HG03097 (cell line): Measurements from ENCODE around the gene TUB.

Source experiments
- ATAC-seq: cut with Tn5 transposase; IDR thresholded peaks from one replicate; pipeline ENCODE4 v1.9.1; 2021; ENCODE audit not compliant: unreplicated experiment, low FRiP score

TUB gene

DNA sequence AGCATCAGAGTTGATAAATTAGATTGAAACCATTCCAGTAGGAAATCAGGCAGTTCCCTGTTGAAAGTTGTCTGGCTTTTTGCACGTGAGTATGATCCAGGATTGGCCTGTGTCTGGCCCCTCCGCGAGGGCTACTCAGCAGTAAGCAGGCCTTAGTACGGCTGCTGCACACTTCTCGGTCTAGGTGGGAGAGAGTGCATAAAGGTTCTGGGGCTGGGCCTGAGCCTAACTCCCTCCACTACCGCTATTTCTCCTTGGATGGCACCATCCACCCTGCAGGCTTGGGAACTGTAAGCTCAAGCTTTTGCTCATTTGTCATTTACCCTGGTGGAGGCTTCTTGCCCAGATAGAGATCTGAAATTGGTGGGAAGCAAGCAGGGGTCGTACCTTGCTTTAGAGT, 22.0 kb downstream of the TUB start:
- ATAC-seq = no peak

DNA sequence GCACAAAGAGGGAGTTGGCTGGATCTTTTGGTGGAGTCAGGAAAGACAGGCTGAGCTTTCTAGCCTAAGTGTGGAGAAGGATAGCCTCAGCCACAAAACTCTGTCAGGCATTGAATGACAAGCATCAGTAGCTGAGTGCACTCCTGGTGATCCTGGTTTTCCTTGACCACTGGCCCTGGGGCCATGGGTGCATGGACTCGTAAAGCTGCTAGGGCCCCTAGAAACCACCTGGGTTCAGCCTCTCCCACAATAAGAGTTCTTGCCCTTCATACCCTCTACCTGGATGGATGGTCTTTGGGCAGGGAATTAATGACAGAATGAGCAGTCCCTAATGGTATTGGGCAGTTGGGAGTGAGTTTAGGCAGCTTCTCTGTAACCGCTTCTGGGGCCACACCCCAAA, 22.9 kb downstream of the TUB start:
- no peak for ATAC-seq

DNA sequence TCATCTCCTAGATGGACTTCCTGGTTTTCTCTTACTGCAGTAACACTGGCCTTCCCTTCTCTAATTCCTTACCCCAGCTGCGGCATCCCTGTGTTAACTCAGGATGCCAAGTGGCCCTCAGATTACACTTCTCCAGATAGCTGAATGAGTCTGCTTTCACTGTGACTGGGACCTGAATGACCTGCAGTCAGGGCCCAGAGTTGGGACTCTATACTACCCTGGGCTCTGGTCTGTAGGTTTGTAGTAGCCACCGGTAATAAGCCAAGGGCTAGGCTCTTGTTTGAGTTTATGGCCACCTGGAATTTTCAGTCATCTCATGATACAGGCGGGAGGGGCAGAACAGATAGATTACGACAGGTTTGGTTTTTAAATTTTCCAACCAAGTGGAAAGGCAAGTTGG, 24.1 kb downstream of the TUB start:
- no peak for ATAC-seq

DNA sequence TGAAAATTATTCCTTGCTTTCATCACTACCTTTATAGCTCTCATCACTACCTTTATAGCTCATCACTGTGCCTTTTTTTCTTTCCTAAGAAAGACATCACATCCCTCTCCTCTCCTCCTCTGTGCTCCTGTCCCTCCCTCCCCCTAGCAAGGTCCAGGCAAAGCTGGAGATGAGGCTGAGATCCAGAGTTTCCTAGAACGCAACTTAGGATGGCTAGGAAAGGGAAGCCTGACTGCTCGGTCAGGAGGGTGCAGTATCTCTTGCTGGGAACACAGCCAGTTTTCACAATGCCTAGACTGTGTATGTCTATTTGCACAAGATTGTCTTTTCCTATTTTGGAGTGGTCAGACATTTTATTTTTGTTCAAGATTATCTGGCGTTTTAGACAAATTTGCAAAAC, 24.7 kb downstream of the TUB start:
- ATAC-seq = no peak

DNA sequence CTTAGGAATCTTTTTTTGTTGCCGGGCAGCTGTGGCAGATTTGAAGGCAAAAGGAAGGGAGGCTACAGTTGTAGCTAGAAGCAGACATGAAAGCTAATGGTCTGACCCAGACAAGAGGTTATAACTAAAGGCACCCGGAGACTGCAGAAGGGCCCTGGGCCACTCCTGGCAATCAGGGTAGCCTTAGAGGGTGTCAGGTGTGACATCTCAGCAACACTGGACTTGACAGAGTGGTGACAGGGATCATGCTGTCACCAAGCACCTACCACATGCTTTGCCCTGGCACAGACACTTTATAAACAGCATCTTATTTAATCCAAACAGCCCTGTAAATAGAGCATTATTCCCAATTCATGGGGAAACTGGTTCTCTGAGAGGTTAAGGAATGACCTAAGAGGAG, 25.7 kb downstream of the TUB start:
- ATAC-seq = no peak

DNA sequence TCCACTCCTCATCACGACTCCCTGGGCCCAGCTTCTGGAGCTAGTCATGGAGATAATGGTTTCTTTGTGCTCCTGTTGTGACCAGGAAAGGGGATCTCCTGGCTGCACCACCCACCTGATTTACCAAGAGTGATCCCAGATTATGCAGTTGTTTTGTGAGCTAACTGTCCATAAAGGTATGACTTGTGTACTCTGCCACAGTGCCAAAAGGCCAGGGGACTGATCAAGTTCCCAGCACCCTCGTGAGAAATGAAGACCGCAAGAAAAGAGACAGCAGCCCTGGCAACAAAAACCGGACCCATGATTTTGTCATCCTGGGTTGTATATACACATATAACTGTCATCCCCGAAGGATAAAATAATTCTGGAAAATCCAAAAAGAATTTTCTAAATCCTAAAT, 26.6 kb downstream of the TUB start:
- no peak for ATAC-seq

DNA sequence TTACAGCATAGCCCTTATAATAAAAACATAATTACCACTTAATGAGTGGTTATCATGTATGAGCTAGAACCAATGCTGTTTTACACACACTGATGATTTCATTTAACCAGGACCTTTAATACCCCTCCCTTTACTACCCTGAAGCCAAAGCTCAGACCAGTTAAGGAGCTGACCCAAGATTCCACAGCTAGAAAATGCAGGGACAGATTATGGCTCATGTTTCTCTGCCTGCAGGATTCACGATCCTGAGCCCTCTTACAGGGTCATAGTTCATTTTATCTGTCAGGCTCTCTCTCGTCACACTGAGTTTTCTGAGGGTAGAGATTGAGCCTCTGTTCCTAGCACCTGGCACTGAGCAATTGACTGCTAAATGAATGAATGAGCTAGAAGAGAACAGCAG, 27.4 kb downstream of the TUB start:
- no peak for ATAC-seq

DNA sequence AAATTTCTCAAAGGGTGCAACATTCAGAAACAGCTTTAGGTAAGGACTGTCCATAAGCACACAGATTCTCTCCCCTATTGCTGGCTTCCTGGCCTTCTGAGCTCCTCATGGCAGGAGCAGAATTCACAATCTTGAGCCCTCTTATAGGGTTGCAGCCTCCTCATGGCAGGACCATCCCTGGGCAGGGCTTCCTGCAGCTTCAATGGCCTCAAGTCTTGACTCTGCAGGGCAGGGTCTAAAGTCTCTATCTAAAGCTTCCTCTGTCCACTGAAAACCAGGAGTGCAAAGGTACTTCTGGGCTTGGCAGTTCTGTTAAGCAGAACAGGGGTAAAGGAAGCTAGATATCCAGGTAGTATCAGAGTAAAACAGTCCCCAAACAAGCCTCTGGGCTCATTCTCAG, 28.7 kb downstream of the TUB start:
- no peak for ATAC-seq

DNA sequence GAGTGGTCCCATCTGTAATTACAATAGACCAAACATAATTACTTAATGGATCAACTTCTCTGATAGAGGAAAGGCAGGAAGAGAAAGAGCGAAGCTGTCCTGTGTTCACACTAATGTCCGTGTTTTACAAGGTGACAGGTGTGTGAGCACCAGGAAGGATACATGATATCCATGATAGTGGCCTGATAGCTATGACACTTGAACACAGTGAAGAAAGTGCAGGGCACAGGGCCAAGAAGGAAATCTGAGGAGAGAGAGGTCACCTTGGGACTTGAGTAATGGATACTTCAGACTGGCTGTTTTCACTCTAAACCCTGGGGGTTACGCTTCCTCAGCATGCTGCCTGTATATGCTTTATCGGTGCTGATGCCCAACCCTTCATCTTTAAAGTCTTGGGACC, 29.4 kb downstream of the TUB start:
- no peak for ATAC-seq

DNA sequence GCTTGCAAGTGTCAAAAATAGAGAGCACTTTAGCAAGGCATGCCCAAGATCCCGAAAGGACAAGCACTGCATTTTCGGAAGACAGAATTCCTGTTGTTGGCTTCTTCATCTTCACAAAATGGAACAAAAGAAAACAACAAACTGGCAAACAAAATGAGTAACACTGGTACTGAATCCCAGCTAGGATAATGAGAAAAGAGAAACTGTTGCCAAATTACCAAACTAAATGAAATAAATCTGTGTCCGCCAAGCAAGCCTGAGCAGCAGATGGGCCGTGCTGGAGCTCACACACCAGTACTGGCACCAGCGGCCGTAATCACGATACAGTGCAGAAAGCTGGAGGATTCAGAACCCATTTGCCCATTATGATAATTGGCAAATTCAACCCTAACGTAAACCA, 30.6 kb downstream of the TUB start:
- ATAC-seq = no peak

DNA sequence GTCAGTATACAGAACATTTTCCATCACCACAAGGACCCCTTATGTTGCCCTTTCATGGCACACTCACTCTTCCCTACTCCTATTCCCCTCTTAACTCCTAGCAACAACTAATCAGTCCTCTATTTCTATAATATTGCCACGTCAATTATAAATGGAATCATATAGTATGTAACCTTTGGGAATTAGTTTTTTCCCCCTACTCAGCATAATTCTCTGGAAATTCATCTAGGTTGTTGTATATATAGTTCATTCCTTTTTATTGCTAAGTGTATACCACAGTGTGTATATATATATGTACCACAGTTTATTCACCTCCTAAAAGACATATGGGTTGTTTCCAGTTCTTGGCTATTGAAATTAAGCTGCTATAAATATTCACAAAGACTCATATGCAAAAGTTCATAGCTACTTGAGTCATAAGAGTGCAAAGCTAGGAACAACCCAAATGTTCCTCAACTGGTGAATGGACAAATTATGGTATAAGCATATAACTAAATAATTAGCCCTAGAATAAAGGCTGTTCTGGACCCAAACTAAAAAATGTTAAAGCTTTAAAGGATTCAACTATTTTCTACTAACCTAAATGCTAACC, 41.3 kb downstream of the TUB start:
- ATAC-seq = no peak

DNA sequence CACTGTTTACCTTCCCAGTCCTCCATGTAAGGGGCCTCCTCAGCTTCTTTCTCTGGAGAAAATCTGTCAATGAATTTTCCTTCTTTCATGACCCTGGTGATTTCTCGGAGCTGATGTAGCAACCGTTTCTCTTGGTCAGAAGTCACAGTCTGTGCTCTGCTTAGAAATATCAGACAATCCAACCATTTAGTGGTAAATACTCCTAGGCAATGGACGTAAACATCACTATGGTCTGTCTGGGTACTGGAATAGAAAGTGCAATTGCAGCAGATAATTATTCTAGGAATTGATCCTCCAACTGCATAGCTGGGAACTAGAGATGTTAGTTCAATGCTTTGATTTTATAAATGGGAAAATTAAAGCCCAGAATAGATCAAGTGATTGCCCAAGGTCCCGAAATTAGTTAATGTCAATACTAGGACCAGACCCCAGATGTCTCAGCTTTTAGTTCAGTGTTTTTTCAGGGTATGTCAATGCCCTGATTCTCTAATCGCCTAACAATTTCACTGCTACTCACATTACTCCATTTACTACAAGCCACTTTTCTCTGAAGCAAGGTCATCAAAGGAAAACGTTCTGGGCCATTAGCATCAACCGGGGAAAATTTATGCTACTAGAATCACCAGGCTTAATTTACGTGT, 45.8 kb downstream of the TUB start:
- no peak for ATAC-seq

DNA sequence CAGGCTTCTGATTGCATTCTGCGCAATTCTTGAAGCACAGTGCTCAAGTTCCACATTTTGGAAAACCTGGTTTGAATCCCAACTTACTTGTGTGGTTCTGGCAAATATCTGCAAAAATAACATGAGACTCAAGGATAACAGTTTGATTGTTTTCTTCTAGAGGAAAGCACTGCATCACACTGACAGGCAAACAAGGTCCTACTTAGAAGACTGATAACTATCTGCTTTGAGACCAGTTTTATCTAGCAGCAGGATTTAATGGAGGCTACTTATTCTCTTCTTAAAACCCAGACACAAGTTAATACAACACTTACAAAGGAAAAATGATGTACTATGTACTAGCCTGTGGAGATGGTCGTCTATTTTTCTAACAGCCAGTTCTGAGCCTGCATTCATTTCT, 46.4 kb downstream of the TUB start:
- no peak for ATAC-seq

DNA sequence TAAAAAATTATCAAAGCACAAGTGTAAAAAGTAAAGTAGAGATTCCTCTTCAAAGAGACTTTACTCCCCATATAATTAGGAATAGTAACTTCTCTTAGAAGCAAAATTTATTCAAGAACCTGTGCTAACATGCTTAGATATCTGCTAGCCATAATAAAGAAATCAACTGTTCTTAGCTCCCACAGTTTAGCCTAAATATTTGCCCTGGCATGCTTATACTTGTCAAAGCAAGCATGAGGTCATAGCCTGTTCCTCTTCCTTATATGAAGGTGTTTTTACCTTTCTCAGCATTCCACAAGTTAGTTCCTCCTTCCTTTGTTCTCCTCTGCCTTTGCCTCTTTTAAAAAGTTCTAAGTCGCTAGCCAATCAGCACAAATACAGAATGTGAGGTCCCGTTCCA, 57.5 kb downstream of the TUB start:
- ATAC-seq = no peak

DNA sequence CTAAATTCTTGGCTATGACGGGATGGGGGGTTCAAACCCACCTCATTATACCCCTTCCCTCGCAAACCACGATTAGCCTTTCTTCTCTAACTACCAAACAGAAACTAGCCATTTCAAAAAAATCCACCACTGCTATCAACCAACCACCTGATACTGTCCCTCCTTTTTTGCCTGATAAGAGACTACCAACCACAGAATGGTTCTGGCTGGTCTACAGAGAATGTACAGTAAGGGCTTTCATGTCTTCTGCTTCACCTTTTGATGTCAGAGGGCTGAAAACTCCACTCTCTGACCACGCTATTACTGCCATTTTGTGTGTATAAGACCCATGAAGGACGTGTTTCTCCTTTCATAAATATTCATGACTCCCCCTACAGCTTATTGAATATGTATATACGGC, 68.7 kb downstream of the TUB start:
- no peak for ATAC-seq
